ENCODE measurements around the gene ARMC9.
"Not testable (repeated sequence)": the region's sequence is repeated elsewhere in the genome, so short reads cannot be mapped to it uniquely, and the experiment has no call there.

Gene ARMC9, protein sequence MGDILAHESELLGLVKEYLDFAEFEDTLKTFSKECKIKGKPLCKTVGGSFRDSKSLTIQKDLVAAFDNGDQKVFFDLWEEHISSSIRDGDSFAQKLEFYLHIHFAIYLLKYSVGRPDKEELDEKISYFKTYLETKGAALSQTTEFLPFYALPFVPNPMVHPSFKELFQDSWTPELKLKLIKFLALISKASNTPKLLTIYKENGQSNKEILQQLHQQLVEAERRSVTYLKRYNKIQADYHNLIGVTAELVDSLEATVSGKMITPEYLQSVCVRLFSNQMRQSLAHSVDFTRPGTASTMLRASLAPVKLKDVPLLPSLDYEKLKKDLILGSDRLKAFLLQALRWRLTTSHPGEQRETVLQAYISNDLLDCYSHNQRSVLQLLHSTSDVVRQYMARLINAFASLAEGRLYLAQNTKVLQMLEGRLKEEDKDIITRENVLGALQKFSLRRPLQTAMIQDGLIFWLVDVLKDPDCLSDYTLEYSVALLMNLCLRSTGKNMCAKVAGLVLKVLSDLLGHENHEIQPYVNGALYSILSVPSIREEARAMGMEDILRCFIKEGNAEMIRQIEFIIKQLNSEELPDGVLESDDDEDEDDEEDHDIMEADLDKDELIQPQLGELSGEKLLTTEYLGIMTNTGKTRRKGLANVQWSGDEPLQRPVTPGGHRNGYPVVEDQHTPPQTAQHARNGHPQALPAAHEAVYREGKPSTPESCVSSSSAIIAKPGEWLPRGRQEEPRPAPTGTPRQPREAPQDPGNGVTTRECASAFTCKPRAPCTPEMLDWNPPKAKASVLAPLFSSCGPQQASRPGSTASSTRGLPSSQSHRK

DNA sequence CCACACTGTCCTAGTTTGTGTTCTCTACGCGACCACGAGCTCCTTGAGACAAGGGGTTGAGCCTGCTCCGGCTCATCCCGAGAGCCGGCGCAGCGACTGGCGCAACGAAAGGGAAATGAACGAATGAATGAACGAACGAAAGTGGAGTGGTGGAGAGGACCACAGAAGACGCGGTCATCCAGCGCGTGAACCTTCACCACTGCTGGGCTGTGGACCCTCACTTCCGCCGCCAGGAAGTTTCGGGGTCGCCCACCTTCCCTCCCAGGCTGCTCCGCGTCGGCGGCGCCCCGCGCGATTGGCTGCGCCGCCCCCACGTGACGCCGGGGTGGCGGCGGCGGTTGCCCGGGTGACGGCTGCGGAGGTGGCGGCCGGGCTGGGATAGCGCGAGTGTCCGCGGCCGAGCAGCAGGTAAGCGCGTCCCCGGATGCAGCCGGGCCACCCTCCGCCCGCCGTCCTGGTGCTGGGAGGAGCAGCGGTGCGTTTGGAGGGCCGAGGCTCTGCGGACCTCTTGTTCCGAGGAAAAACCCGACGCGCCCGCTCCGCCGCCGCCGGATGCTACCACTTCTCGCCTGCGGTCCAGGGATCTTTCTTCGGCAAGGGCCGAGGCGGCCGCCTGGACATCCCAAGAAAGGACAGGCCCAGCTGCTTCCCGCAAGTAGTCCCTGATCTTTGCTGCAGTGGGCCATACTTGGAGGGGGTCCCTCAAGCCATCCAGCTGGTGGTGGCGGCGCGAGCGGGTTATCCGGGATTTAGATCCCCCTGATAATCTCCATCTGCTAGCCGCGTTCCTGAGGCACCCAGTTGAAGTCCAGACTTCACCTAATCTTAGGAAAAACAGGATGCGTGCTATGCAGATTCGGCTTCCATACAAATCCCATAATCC lies at the start of gene ARMC9:
TSS of gene ARMC9 (plus strand) at position 341 of the 883 bp plus-strand sequence. CDS start 7,608 bp downstream, outside the sequence.
- peak; percentile 89 for DNase-seq (ENCODE audit: low spot score)

DNA sequence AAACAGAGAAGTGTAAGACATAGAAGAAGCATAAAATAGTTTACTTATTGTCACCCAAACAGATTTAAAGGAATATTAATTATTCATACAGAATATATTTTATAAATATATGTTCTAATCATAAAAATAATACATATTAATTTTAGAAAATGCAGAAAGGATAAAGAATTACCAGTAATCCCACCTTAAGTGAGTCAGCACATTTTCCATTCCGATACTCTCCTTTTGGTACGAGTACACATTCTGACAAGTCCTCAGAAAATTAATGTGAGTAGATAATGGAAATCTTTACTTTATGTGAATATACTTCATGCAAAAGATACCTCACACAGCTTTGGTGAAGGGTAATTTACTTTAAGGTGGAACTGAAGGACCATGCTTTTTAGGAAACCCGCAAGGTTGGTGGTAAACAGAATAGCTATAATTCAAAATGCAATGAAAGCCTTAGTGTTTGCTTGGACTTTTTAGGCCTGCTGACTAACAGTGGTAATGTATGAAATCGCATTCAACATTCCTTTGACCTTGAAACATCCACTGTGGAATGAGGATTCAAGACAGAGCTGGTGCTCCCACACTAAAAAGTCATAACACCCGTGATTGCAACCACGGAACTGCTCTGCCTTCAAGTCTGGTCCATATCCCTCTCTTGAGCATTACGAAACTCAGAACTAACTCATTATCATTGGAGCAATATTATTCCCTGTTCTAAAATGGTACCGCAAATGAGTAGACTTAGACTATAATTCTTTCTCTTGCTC lies 45.5 kb upstream of the ARMC9 start:
- DNase-seq (ENCODE audit: low spot score) = no peak

DNA sequence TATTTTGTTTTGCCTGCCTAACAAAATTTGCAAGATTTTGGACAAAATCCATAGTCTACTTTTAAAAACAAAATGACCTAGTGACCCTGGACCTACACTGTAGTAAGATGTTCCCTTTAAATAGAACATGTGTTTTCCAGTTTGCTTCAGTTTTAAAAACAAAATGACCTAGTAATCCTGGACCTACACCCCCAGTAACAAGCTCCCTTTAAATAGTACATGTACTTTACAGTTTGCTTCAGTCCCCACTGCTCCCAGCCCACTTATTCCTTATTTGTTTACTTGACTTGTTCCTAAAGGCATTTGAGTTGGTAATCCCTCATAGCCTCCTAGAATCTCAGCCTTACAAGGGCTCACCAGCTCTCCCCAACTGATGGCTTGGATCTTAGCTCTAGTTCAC lies 39.1 kb upstream of the ARMC9 start:
- no peak for DNase-seq (ENCODE audit: low spot score)

DNA sequence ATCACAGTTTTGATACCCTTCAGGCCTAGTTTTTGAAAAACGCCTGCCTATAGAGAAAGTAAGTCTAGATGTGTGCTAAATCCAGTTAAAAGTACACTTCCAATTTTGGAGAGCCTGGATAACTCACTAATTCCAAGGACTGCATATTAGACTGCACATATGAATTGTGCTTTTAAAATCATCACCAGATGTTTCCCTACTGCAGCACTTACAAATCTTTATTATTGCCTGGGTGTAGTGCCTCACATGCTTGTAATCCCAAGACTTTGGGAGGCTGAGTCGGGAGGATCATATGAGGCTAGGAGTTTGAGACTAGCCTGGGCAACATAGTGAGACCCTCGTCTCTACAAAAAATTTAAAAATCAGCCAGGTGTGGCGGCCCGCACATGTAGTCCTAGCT lies 37.7 kb upstream of the ARMC9 start:
- DNase-seq (ENCODE audit: low spot score) = no peak

DNA sequence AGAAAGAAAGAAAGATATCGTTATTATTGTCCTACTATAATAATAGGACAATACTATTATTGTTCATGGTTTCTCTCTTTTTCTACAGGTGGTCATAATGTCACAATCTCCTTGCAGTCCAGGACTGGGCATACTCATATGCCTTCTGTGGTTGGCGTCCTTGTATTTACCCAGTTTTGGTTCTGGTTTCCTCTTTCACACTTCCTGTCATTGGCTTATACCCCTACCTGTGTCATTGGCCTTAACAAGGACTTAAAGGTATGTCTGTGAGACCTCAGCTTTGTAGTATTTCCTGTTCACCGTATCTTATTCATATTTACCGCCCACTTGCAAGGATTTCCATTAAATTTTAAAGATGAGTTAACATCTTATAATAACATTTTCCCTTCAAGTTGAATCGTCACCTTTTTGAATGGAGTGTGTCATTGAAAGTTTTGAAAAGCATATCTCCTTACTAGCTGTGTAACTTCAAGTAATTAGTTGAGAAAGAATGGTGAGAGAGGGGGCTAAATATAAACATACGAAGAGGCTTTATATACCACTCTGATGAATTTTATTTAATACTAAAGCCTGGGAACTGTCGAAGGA lies 37.1 kb upstream of the ARMC9 start:
- DNase-seq (ENCODE audit: low spot score) = no peak

DNA sequence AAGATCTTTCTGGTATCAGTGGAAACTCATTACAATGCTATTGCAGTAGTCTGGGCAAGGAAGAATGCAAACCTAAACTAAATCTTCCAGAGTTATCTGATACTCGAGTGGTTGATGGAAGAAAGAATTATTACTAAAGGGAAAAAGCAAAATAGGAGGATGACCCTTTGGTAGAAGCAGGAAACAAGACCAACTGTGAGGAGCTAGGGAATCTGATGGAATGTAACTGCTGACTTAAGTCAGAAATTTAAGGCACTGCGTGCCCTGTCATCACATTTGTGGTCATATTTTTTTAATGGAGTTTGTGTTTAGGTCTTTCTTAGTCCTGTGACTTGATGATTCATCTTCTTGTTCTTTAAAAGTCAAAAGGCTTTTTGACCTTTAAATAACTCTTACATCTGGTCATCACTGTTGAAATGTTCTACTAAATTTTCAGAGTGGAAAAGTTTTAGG lies 36.5 kb upstream of the ARMC9 start:
- DNase-seq (ENCODE audit: low spot score) = no peak

DNA sequence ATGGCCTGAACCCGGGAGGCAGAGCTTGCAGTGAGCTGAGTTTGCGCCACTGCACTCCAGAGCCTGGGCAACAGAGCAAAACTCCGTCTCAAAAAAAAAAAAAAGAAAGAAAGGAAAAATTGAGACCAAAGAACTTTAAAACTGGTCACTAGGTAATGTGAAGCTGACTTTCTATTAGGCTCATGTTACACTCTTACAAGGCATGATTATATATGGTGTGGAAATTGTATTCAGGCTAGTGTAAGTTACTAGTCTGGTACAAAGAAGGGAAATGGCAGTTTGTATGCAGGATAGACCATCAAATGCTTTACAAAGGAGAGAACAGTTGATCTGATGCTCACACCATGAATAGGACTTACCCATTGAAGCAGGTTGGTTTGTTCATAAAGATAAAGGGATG lies 35.4 kb upstream of the ARMC9 start:
- DNase-seq (ENCODE audit: low spot score) = no peak

DNA sequence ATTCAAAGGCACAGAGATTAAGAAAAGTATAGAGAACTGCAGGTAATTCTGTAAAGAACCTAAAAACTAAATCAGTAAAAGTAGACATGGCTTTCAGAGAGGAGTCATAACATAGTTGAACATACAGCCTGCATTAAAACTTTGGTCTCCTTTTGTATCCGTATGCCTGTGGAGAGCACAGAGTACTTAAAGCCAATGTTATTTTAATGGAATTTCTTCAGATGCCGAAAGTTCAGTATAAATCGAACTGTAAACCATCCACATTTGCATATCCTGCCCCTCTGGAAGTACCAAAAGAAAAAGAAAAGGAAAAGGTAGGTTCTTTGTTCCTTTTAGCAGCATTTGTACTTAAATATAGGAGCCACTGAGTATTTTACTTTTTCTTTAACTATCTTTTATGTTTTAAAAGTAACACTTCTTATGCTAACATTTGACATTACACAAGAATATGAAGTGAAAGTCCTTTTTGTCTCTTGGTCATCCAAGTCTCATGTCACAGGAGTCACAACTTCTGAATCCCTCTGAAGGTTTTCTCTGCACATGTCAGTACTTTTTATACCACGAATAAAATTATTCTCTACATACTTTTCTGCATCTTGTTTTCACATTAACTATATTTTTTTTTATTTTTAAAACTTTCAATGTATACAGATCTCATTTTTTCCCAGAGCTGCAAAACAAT lies 34.9 kb upstream of the ARMC9 start:
- no peak for DNase-seq (ENCODE audit: low spot score)

DNA sequence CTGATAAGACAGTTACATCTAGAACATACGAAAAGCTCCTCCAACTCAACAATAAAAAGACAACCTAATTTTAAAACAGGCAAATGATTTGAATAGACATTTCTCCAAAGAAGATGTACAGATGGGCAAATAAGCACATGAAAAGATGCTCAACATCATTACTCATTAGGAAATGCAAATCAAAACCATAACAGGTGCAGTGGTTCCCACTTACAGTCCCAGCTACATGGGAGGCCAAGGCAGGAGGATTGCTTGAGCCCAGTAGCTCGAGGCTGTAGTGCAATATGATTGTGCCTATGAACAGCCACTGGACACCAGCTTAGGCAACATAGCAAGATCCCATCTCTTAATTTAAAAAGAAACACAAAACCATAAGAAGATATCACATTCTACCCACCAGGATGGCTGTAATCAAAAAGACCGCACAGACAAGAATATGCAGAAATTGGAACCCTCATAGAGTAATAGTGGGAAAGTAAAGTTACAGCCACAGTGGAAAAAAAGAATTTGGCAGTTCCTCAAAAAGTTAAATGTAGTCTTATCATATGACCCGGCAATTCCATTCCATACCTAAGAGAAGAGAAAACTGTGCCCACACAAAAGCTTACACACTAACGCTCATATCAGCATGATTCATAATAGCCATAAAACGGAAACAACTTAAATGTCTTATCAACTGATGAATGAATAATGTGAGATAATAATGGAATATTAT lies 30.5 kb upstream of the ARMC9 start:
- no peak for DNase-seq (ENCODE audit: low spot score)

DNA sequence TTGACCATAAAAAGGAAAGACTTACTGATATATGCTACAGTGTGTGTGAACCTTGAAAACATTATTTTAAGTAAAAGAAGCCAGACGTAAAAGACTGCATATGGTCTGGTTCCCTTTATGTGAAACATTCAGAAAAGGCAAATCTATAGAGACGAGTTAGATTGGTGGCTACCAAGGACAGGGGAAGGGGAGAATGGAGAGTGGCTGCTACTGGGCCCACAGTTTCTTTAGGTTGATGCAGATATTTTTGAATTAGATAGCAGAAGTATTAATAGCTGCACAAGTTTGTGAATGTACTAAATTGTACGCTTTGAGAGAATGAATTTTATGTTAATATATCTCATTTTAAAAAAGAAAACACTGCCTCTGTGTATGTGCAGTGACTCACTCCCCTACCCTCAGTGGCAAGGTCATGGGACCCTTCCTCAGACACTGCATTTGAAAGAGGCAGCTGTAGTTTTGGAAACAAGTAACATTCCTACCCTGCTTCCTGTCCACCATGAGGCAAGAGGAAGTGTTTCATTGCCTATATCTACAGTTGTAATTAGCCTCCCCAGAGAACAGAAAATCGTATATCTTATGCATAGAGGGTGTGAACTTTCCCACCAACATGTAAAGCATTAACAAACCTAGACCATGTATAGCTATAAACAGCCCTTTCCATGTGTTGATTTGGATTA lies 29.8 kb upstream of the ARMC9 start:
- DNase-seq (ENCODE audit: low spot score) = no peak

DNA sequence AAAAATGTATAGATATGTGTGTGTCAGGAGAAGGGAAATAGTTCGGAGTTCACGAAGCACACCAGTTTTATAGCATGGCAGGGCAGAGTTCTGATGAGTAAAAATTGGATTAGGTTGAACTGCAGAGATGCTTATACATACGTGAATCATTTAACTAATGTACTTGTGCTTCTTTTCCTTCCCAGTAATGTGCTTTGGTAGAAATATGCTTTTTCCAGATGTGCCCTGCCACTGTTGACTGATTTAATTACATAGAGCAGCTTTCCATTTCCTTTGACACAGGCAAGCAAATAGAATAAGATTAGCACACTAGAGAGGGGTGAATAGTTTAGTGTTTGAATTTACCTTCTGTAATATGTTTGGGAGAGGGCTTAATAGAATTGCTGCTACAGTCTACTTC lies 28.9 kb upstream of the ARMC9 start:
- no peak for DNase-seq (ENCODE audit: low spot score)

DNA sequence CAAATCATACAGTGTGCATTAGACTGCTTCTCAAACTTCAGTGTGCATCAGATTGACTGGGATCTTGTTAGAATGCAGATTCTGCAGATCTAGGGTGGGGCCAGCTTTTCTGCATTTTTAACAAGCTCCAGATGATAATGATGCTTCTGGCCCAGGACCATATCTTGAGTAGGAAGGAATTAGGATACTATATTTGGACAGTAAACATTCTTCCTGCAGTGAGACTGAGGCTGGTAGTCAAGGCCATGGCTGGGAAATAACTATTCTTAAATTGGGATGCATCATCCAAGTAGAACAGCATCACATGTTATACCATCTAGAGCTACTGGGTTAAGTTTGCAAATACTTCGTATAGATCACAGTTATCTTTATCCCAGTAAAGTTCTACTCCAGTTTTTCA lies 28.4 kb upstream of the ARMC9 start:
- no peak for DNase-seq (ENCODE audit: low spot score)

DNA sequence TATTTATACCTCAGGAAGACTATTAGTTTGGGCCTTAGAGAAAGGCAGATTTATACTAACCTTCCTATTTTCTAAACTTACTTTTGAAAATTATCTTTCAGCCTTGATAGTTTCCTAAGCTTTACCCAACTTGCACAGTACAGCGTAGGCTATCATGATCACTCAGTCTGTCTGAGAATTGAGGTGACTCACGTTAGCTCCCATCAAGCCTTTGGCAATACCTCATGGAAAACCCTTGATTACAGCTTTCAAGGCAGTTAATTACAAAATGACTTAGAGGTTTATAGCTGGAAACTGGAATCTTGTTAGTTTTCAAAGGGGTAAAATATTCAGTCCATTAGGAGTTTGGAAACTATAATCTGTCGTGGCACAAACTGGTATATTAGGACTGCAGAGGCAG lies 26.4 kb upstream of the ARMC9 start:
- DNase-seq (ENCODE audit: low spot score) = no peak

DNA sequence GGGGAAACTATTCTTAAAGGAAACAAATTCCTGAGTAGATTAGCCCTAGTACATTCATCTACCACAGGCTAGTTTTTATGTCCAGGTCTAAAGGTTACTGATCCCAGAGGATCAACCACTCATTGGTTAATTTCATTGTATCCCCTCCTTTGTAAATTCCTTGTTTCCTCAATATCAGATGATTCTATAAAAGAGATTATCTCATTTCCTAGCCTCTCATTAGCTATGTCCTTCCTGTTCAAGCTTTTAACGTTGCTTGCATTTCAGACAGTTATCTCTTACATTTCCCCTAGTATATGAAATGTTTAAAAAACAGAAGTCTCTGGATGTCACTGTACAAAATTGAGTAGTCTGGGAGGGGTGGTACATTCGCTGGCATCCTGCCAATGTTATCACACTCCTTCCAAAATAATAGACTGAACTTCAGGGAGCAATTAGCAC lies 24.2 kb upstream of the ARMC9 start:
- no peak for DNase-seq (ENCODE audit: low spot score)

DNA sequence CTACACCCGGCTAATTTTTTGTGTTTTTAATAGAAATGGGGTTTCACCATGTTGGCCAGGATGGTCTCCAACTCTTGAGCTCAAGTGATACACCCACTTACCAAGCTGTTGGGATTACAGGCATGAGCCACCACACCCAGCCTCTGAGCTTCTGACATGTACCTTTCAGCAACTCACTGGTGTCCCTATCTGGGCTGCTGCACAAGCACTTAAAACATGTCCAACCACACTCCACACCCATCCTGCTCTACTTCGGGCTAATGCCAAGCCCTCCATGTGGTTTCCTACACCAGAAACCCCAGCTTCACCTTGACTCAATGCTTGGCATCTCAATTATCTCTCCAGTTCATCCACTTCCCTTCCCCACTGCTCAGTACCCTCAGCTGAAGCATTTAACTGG lies 22.4 kb upstream of the ARMC9 start:
- no peak for DNase-seq (ENCODE audit: low spot score)

DNA sequence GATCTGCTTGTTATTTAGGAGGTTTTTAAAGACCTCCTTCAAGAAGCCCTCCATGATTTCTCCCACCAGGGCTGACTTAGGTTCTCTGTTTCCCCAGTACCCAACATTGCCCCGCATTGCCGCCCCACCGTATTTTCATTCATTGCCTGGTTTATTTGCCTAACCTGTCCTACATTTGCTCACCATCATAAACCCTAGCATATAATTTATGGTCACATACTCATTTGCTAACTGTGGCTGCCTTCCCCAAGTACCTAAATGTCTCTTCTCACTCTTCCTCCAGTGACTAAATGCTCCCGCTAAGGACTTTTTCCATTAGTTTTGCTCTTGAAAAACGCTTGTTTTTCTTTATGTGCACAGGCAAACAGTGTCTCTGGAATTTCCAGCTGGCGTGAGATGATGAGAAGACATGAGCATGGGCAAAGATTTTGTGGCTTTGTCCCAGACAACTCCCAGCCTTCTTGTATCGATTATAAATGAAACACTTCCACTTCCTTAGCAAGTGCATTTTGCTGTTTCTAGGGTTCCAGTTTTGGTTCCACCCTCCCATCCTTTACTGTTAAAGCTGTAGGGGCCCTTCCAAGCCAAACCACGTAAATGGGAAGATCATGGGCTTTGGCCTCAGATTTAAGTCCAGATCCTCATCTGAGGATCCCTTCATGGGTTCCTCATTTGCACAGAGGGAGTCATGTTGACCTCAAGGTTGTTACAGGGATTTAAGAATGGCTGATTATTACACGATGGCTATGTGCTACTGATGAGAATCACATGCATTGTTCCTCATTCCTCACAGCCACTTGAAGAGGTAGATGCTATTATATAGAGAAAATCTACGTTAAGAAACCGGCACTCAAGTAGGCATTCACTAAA lies 21.0 kb upstream of the ARMC9 start:
- DNase-seq (ENCODE audit: low spot score) = no peak

DNA sequence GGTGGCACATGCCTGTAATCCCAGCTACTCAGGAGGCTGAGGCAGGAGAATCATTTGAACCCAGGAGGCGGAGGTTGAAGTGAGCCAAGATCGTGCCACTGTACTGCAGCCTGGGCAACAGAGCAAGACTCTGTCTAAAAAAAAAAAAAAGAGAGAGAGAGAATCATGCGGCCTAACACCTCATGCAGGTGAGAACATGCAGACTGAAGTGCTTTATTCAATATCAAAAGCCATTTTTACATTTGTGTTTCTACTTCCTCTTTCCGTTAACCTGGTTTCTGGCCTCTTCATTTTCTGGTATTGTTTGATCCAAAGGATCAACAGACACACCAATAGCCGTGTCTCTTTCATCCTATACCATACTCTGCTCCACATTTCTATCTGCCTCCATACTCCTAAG lies 19.6 kb upstream of the ARMC9 start:
- not testable (repeated sequence) for DNase-seq (ENCODE audit: low spot score)

DNA sequence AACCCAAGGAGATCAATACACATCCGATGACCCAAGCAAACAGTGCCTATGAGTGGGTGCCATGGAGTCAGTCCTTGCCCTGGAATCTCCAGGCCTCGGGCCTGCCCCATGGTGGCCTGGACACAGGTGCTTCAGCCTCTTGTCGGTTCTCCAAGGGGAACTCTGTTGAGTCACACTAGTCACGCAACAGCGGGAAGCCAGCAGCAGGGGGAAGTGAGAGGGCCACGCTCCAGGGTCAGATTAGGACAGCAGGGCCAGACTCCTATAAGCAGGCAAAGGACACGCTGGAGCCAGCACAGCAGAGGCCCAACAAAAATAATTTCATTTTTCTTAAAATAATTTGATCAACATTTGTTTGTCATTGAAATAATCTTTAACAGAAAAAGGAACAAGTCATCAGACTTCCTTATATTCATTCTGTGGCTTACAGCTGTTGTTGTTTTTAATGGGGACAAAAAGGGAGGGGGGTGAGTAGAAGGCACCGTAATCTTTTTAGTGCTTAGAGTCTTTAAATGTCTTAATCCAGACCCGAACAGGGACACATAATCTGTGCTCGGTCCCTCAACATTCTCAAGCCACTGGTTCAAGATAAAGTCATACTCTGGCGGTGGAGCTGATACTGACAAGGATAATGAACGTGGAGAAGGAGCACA lies 16.4 kb upstream of the ARMC9 start:
- no peak for DNase-seq (ENCODE audit: low spot score)

Measured in D341Med (cell line).